Anterior cingulate cortex (tissue), 58 donors: ENCODE results near the gene DOCK4.
A peak's percentile ranks its signal among the peaks of the same experiment; 100 is the strongest.

Experiments used
- DNase-seq, 58 donors: peaks; one replicate each; lab custom pipeline; 2025; lab: John Stamatoyannopoulos, UW

DOCK4 gene

DNA sequence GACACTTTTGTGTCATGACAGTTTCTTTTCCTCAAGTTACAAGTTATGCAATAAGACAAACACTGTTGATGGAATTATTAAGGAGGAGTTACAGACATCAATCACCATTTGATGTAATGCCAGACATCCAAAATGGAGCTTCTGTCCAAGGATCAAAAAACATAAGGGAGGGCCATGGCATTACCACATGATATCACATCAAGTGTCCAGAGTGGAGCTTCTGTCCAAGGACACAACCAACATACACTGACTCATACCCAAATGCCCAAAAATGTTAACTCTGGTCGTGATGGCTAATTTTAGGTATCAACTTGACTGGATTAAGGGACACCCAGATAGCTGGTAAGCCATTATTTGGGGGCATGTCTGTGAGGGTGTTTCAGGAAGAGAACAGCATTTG lies 140.4 kb downstream of the DOCK4 start:
- DNase-seq, result no peak

DNA sequence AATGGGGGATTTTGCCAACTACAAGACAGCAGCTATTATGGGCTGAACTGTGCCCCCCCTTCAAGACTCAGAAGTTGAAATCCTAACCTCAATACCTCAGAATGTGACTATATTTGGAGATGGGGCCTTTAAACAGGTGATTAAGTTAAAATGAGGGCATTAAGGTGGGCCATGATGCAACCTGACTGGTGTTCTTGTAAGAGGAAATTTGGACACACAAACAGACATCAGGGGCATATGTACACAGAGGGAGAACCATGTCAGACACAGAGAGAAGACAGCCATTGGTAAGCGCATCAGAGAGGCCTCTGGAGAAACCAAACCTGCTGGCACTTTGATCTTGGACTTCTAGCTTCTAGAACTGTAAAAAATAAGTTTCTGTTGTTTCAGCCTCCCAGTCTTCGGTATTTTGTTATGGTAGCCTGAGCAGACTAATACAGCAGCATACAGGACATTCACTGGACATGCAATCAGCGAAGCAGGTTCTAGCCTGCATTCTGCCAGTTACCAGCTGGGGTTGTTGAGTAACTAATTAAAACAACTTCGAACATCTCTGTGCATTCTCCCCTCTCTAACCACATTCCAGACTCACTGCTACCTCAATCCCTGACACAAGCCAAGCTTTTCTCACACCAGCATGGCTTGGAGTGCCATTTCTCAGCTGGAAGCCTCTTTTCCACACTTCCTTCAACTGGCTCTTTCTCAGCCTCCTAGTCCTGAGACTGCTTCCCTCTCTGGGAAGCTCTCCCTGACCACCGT lies 141.4 kb downstream of the DOCK4 start:
- no peak for DNase-seq

DNA sequence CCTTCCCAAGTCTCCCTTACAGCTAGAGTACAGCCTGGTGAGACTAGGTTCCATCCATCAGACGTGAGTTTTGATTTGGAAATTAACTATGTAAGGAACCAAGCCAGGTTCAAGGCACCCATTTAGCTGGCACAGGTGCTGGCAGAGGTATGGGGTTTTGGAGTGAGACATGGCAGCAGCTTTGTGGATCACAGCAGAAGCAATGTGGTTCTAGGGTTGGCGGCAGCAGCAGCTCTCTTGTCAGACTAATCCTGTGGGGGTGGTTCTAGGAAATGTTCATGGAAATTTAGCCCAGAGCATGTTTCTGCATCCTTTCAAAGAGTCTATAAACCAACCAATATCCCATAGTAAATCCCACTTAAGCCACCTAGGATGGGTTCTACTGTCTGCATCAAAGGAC lies 142.2 kb downstream of the DOCK4 start:
- peak in 3 of 58 donors; percentile 7 to 12 (median 8) for DNase-seq

DNA sequence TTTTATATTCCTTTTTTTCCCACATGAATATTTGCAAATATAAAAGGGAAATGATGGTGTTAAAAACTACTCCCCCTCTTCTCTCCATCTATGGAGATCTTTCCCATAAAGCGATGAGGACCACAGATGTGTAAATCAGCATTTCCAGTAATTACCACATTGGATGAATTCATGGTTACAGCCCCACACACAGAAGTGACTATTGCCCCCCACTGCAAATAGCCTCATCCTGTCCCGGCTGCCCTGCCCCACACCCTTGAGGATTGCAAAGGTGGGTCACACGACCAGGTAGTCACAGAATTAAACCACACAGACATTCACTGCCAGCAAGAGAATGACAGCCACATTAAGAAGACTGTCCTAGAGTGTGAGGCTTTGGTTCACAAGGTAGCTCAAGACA lies 145.1 kb downstream of the DOCK4 start:
- no peak for DNase-seq

DNA sequence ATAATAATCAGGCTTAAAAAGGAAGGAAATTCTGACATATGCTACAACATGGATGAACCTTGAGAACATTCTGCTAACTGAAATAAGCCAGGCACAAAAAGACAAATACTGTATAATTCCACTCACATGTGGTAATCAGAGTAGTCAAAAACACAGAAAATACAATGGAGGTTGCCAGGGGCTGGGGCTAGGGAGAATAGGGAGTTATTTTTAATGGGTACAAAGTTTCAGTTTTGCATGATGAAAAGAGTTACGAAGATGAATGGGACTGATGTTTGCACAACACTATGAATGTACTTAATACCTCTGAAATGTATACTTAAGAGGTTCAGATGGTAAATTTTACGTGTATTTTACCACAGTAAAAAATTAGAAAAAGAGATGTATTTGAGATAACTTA lies 145.6 kb downstream of the DOCK4 start:
- DNase-seq, result no peak

DNA sequence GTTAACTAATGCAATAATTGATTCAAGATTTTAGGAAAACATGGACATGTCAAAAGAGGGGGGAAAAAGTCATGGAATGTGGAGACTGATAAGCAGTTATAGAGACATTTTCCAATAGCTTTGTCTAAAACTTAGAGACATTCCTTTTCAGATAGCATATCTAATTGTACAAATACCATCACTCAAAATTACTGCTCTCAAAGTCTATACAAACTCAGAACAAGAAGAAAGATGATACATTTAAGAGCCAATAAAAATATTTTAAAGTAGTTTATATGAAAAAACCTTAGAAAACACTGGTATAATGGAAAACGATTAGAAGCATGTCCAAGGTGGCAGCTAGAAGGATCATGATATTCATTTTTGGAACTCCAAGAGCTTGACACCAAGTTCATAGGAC lies 146.5 kb downstream of the DOCK4 start:
- DNase-seq, result no peak

DNA sequence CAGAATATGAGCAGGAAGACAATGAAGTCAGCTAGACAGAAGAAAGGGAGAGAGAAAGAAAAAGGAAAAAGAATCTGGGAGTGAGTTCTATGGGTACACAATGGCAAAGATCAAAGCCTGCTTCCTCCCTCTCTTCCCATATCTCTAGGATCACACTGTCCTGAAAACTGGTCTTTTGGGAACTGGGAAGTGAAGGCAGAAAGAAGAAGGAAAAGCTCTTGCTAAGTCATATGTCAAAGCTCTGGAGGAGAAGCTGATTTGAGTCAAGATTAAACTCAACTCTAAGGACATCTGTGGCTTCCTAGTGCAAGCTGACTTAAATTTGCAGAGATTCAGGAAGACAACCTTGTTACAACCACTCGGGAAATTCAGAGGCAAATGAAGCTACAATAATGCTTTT lies 147.5 kb downstream of the DOCK4 start:
- DNase-seq, result no peak

DNA sequence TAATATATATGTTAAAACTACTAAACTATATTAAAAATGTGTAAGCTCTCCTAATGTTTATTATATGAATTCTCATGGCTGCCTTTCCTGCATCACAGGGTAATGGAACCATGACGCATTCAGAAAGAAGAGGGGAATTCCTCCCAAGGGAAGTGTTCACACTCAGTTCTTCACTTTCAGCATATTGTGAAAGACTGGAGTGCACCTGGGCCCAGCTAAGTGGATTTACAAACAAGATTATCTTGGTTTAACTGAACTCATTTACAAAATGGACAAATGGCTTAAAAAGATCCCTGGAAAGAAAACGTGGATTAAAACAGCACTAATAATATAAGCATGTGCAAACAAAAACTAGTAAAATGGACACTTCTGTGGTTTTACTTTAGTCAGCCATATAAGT lies 149.8 kb downstream of the DOCK4 start:
- DNase-seq, result no peak

DNA sequence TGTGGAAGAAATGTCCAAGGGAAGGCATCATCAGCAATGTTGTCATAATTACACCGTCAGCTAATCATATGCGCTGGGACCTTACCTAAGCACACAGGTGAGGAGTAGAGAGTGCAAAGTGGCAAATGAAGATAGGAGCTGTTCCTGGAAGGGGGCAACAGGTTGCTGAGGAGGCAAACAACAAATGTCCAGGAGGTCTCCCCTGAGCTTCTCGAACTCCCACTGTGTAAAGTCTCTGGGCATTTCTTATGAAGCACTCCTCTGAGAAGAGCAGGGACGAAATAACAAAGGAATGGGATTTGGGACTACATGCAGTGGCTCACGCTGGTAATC lies 152.5 kb downstream of the DOCK4 start:
- no peak for DNase-seq

DNA sequence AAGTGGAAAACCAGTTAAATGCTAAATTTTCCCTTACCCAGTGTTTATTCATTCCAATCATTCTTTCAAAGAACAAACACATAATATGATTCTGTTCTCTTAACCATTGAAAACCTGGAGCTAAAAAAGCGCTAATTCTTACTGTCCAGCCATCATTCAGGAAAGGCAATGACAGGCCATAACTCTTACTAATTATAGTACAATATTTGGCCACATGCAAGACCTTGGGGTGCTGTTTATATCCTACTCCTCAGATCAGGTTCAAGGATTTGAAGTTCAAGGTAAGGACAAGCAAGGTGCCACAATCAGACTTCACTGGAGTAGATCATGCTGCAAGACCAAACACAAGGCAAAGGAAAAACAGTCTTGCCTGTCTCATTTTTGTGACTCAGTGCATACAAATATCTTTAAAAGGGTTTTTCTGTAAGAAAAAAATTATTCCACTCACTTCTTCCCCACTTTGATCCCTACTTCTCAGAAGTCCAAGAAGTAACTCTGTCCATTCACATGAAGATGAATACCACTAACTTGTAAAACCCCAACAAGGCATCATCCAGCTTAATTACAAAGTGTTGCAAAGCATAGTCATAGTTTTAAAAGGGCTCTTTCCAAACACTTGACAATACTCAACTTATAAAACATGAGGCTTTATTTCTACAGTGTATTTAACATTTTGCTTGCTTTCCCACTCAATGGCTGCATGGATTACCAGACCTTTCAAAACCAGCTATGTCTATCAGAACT lies 153.0 kb downstream of the DOCK4 start:
- DNase-seq, result no peak

DNA sequence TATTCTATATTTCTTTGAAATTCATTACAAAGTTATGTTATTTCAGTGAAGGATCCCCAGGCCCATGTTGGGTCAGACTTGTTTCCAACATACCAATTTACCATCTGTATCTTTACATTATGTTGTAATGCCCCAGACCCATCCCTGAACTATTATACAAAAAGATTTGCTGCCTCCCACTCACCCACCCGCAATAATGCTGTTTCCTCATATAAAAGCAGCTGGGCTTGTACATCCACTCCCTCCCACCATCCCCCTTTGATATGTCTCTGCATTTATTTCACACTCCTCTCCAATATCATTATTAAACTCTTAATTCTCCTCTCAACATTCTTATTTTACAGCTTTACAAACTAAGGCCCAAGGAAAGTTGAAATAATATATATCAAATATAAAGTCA lies 153.7 kb downstream of the DOCK4 start:
- DNase-seq, result no peak

DNA sequence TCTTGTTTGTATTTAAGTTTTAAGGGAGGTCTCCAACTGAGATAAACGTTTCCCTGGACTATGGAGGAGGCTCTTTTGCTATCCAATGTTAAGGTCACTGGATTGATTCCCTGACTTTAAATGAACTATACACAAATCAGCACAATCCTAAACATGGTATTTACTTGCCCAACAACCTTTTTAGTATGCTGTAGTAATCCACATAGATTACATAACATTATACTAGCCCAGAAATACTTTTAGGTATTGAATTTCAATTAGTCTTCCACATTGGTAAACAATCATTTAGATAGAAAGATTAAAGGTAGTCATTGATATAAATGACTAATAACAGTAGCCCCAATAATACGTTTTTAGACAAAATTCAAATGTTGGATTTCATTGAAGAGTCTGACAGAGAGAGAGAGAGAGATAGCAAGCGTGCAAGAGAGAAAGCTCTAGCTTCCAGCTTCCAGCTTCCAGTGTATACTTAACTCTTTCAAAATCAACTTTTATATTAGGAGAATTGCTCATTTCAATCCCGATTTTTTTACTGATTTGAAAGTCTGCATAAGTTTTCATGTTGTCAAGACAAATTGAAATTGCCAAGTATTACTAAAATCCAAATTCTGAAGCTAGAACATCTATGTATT lies 155.8 kb downstream of the DOCK4 start:
- no peak for DNase-seq

DNA sequence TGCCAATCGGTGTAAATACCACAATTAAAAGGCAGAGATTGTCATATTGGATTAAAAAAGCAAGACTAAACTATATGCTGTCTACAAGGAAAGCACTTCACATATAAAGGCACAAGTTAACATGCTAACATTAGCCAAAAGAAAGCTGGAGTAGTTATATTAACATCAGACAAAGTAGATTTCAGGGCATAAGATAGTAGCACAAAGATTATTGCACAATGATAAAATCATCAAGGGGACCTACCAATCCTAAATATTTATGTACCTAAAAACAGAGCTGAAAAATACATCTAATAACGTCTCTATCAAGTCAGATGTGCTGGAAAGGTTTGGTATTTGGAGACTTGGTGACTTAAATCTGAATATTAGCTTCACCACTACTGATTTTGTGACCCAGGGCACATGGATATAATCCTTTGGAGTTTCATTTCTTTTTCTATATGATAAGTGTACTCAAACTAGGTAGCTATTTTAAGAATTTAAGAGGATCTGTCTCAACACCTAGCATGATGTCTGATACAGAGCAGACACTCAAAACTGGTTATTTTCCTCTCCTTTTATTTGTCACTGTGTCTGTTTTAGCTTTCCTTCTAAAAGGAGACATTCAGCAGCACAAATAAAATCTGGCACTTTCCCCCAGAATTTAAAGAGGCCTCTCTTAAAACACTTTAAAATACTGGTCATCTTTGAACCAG lies 156.5 kb downstream of the DOCK4 start:
- DNase-seq, result no peak

DNA sequence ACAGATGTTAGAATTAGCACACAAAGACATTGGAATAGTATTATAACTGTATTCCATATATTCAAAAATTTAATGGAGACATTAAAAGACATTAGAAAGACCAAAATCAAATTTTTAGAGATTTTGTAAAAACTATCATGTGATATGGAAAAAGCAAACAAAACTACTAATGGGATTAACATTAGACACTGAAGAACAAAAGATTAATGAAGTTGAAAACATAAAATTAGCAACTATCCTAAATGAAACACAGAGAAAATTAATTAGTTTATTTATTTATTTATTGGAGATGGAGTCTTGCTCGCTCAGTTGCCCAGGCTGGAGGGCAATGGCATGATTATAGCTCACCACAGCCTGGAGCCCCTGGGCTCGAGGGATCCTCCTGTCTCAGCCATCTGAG lies 158.8 kb downstream of the DOCK4 start:
- no peak for DNase-seq

DNA sequence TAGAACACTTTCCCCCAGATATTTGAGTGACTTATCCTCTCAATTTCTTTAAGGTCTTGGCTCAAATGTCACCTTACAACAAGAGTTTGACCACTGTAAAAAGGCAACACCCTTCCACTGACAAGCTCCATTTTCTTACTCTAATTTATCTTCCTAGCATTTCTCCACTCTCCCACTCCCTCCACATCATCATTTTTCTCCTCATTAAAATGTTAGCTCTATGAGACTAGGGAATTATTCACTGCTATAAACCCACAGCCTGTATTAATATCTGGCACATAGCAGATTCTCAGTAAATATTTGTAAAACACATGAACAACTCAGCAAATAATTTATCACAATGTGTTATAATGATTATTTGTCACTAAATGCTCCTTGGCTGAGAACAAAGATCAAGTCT lies 161.0 kb downstream of the DOCK4 start:
- no peak for DNase-seq

DNA sequence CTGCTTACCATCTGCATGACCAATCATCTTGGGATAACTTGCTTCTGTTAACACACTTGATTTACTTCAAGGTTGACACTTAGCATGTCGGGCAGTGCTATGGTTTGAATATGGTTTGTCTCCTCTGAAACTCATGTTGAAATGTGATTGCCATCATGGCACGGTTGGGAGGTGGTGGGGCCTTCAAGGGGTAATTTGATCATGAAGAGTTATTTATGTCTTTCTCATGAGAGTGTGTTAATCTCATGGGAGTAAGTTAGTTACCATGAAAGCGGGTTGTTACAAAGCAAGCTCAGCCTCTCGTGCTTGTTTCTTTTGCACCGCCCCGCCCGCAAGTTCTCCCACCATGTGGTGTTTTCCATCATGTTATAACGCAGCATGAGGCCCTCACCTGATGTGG lies 163.6 kb downstream of the DOCK4 start:
- no peak for DNase-seq

DNA sequence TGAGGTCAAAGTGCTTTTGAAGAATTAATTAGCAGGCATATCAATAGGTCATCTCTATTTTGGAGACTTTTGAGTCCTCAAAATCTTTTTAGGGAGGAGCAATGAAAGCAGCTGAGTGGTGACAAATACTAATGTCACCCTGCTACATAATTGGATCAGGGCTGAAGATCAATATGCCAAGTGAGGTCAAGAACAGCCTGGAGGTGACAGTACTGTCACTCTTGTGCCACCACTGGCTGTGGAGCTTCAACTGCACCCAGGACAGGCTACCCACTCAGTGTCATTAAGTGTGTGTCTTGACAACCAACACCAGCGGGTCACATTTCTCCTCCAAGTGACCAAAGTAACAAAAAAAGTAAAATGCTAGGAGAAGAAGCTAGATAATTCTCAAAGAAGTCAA lies 167.8 kb downstream of the DOCK4 start:
- DNase-seq, result no peak

DNA sequence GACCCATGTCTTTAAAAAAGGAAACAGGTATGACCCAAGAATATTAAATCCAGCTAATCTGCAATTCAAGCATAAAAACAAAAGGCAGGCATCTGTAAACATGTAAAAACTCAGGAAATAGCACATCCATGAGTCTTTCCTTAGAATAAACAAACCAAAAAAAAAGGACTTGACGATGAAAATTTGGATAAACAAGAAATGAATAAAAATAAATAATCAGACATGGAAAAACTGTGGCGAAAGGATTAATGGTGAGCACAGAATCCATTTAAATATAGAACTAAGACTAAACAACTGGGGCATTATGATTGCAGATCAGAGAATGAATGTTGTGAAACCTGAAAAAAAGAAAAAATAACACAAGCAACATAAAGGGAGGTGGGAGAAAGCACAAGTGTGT lies 170.1 kb downstream of the DOCK4 start:
- DNase-seq, result no peak

DNA sequence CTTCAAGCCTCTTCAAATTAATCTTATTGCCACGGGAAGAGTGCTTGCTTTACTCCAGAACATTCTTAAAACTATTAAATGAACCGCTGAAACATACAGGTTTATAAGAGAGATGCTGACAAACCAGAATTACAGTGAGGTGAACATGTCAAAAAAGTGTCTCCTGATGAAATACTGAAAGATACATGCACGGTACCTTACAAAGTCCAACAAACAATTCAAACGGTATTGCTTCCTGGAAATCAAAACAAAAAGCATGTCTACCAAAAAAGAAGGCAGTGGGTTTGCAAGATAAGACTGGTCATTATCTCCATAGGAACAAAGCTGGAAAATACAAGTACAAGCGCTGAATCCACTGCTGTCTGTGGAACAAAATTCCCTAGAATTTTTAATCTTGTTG lies 174.5 kb downstream of the DOCK4 start:
- no peak for DNase-seq

DNA sequence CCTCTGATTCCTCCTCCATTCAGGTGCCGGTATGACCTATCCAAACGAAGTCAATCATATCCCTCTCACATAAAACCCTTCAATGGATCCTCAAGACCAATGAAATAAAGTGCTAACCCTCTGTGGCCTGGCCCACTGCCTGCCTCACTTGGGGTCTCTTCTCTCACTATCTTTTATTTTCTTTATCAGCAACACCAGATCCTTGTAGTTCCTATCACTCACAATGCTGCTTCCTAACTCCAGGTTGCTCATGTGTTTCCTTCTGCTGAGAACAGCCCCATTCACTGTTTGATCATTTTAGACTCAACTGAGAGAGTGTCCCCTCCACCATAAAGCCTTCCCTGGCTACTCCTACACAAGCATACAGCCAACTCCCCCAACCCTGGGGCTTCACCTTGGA lies 180.6 kb downstream of the DOCK4 start:
- DNase-seq, result no peak

DNA sequence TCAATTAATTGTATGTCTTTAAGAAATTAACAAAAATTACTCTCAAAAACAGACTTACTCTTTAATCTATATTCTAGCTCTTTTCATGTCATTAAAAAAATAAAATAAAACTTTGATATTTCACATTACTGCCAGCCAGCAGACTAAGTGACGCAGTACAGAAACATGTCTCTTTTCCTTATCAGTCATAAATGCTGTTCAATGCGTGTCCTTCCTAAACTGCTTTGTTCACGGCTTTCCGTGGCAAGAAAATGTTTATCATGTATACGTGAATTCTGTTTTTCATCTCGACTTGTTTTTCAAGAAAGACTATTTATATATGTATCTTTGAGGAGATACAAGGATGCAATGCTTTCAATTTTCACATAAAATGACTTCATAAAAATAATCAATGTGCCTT lies 182.4 kb downstream of the DOCK4 start:
- DNase-seq, result no peak
